TTC549 (cell line): ENCODE results near the gene YWHAB.
"Not testable (repeated sequence)": the region's sequence is repeated elsewhere in the genome, so short reads cannot be mapped to it uniquely, and the experiment has no call there.

ENCODE experiments used
- FAIRE-seq: peaks from 2 replicates; lab custom pipeline; 2012; peaks lifted over from hg19 to GRCh38; lab: Jason Lieb, UNC

YWHAB gene

GRCh38 chr20:44869471-44869870 lies 16.0 kb upstream of the YWHAB start:
- no peak for FAIRE-seq

- FAIRE-seq: not testable (repeated sequence)
Measured at GRCh38 chr20:44882360-44882759, 3.1 kb upstream of the YWHAB start.

GRCh38 chr20:44883214-44883902 lies 2.1 kb upstream of the YWHAB start:
- no peak for FAIRE-seq

GRCh38 chr20:44884907-44885391 lies 556 bp upstream of the YWHAB start:
- FAIRE-seq: no peak

GRCh38 chr20:44886266-44886651 lies 754 bp downstream of the YWHAB start:
- FAIRE-seq: no peak

DNA sequence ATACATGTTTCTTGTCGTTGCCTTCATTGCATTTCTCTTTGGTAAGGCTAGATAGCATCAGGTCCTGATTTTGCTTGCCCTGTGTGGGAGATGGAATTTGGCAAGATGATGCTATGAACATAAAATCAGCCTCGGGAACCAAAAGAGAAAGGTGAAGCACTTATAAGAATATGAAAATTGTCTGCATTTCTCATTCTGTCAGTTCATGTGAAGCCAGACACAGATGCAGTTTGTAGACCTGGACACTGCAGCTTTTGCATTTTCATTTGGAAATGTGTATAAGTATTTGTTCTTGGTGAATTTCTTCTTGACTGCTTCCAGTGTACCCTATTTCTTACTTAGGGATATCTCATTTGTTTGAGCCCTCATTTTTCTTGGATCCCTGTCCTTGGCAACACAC lies 1.3 kb downstream of the YWHAB start:
- no peak for FAIRE-seq

DNA sequence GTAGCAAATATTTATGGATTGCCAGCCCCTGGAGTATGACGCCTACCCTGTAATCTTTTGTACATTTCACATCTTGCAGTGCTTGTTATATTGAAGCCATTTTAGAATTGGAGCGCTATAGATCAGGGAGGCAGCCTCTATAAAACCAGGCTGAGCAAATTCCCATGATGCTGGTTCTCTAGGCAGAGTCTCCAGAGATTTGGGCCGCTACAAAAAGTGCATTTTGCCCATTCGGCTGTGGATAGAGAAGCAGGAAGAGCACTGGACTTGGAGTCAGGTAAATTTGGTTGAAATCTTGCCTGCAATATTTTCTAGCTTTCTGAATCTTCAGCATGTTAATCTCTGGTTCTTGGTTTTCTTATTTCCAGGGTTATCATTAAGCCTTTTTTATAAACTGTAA lies 2.0 kb downstream of the YWHAB start:
- FAIRE-seq: no peak

DNA sequence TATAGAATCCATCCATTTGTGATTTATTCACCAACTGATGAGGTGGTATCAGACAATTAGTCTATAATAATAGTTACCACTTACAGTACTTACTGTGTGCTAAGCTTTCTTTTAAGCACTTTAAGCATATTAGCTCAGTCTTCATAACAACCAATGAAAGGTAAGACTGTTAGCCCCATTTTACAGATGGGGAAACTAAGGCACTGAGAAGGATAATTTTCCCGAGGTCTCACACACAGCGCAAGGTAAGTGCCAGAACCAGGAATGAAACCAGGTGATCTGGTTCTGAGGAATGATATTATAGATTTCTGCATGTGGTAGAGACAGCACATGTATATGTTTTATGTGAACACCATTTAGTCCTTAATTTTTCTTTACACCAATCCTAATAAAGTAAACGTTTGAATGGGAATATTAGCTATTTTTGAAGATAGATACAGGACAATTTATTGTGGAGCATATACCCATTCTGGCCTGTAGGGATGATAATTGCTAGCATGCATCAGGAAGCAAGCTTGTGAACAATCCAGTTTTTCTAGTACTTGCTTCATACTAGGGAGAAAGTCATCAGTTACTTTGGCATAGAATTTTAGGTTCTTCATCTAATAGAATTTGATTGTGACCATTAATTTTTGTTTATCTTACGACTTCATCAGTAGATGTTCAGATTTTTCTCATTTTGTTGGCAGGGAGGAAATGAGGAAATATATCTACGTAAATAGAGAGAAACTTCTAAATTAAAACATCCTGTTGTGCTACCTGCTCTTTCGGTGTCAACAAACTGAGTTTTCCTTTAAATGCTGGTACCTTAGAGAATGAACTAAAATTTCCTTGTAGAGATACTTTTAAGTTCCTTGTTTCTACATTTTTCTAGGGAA lies 3.0 kb downstream of the YWHAB start:
- FAIRE-seq: no peak

- no peak for FAIRE-seq
Measured at GRCh38 chr20:44891826-44892225, 6.3 kb downstream of the YWHAB start.

GRCh38 chr20:44894959-44895358 lies 9.5 kb downstream of the YWHAB start:
- no peak for FAIRE-seq

- FAIRE-seq: no peak
Measured at GRCh38 chr20:44896583-44896982, 11.1 kb downstream of the YWHAB start.

DNA sequence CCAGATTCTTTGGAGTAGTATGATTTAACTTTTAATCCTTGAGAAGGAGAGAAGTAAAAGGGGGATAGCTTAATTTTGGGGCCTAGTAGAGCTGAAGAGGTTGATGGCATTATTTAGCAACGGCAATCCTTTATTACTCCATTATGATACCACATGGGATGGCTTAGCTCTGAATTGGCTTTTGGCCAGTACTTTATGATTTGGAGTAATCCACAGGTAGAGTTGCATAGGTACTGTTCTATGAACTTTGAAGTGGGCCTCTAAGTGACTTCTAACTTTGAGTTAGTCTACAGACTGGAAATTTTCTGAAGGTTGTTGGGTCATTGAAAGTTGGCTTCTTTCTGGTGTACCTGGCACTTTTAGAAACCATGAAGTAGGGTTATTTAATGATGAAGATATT lies 11.6 kb downstream of the YWHAB start:
- no peak for FAIRE-seq

DNA sequence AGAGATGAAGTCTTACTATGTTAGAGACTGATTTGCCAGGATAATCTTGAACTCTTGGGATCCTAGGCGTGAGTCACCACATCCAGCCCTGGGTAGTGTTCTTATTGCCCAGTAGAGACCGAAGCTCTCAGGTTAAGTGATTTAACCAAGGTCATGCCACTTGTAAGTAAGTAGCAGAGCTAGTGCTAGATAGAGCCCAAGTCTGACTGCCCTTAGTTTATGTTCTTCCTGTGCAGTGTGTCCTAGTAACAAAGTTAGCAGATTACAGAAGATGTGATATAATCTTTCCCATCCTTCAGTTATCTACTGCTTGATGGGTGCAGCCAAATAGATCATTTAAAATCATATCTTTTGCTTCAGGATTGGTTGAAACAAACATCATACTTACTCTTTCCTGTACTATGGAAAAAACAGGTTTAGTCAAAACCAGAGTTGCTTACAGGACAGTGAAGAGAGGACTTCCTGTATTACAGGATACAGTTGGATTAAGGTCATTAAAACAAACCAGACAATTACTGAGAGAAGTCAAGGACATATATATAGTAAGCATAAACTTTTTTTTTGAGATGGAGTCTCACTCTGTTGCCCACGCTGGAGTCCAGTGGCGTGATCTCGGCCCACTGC lies 14.8 kb downstream of the YWHAB start:
- FAIRE-seq: no peak

DNA sequence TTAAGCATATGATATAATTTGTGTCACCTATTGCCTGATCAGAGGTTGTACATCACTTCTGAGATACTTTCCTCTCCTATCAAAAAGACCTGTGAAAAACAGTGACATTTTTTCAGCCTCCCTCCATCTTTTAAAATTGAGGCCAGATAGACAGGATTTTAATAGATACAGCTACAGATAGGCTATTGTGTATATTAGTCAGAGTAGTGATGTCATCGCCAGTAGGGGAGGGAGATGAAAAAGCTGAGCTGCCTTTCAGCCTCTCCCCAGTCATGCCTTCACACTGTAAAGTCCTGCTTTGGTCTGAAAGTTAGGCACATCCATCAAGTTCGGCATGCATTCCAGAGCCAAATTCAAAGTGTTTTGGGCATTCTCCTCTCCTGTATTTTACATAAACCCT lies 16.5 kb downstream of the YWHAB start:
- no peak for FAIRE-seq

DNA sequence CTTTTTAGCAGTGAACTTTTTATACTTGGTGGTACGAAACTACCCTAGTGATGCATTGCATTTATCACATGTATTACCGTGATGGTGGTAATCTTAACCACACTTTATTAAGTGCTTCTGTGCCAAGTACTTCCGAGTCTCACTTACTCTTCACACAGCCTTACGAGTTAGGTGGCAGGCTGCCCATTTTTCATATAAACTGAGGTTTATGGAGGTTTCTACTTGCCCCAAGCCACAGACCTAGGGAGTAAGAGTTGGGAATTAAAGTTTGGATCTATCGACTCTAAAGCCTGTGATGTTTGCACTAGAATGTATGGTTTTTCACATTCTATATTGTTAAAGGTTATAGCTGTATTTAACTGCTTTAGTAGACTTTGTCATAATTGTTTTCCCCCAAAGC lies 18.9 kb downstream of the YWHAB start:
- FAIRE-seq: no peak

GRCh38 chr20:44908987-44909871 lies 23.7 kb downstream of the YWHAB start:
- no peak for FAIRE-seq

DNA sequence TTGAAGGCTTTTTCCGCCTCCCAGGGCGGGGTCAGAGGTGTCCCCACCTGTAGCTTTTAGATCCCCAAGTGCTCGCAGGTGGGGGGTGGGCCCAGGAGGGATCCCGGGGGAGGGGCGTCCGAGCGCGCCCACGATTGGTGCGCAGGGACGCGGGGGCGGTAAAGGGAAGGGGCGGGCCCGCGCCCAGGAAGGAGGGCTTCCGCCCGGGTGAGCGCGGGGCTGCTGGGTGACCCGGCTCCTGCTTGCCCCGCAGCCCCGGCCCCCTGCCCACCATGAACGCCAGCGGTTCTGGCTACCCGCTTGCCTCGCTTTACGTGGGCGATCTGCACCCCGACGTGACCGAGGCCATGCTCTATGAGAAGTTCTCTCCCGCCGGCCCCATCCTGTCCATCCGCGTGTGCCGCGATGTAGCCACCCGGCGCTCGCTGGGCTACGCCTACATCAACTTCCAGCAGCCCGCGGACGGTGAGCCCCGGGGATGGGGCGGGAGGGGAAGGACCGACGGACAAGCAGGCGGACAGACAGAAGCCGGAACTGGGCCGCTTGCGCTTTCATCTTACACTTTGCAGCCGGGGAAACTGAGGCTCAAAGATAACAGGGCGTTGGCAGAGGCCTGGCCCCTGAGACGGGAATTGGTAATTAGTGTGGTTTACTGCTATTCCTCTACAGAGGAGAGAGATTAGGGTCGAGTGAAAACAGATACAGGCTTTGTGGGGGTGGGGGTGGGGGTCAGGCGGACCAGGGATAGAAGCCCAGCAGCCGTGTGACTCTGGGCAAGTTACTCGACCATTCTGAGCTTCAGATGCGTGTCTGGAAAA lies 24.6 kb downstream of the YWHAB start, which contains the start of gene PABPC1L:
Gene PABPC1L (plus strand): TSS at position 189 of the 818 bp plus-strand sequence. CDS start 84 bp downstream, at position 273.
- no peak for FAIRE-seq

DNA sequence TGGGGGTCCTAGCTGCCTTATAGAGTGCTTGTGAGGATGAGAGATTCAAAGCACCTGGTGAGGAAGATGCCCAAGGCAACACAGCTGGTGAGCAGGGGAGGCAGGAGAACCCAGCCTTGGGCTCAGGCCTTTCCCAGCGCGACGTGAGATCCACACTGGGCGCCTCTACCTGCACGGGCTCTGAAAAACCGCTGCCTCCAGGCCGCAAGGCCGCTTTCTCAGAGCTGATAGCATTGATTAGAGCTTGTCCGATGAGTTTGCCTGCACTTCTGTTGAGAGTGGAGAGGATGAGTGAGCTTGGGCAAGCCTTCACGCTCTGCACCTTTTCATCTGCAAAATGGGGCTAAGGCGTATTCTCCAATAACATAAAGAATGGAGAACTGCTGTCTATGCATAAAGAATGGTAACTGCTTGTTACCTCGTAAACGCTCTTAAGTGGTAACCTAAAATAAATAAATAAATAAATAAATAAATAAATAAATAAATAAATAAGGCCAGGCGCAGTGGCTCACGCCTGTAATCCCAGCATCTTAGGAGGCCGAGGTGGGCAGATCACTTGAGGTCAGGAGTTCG lies 25.3 kb downstream of the YWHAB start:
- FAIRE-seq: no peak

GRCh38 chr20:44911264-44911921 lies 25.9 kb downstream of the YWHAB start:
- FAIRE-seq: no peak

- no peak for FAIRE-seq
Measured at GRCh38 chr20:44912189-44912588, 26.7 kb downstream of the YWHAB start.
